H1 (cell line): ENCODE data around the gene LIG1. TPM values are rescaled to one million over a fixed set of nuclear protein-coding genes. Genes with fewer than 3 reads are reported as not detected.

Source experiments
- CTCF ChIA-PET: fragments of 300-600 bp; sonication (Branson Sonifier 250); formaldehyde crosslinking; loops from one replicate; lab custom pipeline; 2021; ENCODE audit not compliant: partially characterized antibody; lab: Charles Lee
- POLR2A ChIA-PET: fragments of 300-600 bp; sonication (Branson Sonifier 250); formaldehyde crosslinking; loops from one replicate; lab custom pipeline; 2021; ENCODE audit warnings: inconsistent platforms; ENCODE audit not compliant: partially characterized antibody; lab: Charles Lee
- DNase-seq, 2 experiments: peaks; one replicate each; pipeline versions ENCODE4 v3.0.0 to v3.0.0-alpha.2; 2010 to 2022; ENCODE audit warnings: low spot score in 2 of 2, low read depth in 1 of 2, mixed read lengths in 1 of 2
- FAIRE-seq: peaks from 2 replicates; lab custom pipeline; 2011; peaks lifted over from hg19 to GRCh38; lab: Jason Lieb, UNC
- H2AFZ ChIP-seq: 2 replicates; pipeline ENCODE4 v1.8.1; 2012; ENCODE audit warnings: low read length, inconsistent platforms
- H2AK5ac ChIP-seq: 2 replicates; pipeline ENCODE4 v1.6.1; 2013; ENCODE audit warnings: low read depth, low read length
- H2BK120ac ChIP-seq: replicated peaks from 2 replicates; pipeline ENCODE3; 2013; ENCODE audit warnings: low read depth, low read length, inconsistent platforms
- H2BK12ac ChIP-seq: 2 replicates; pipeline ENCODE4 v1.6.1; 2013; ENCODE audit warnings: low read depth, low read length
- H2BK15ac ChIP-seq: 2 replicates; pipeline ENCODE4 v1.6.1; 2013; ENCODE audit warnings: low read length
- H2BK20ac ChIP-seq: 2 replicates; pipeline ENCODE4 v1.6.1; 2013; ENCODE audit warnings: low read length
- H2BK5ac ChIP-seq: 2 replicates; pipeline ENCODE4 v1.6.1; 2013; ENCODE audit warnings: low read depth, low read length
- H3K14ac ChIP-seq: 2 replicates; pipeline ENCODE4 v1.6.1; 2013; ENCODE audit warnings: inconsistent platforms; ENCODE audit not compliant: insufficient read length
- H3K18ac ChIP-seq: 2 replicates; pipeline ENCODE4 v1.6.1; 2013; ENCODE audit warnings: low read length; ENCODE audit errors: extremely low read depth
- H3K23ac ChIP-seq: 2 replicates; pipeline ENCODE4 v1.6.1; 2013; ENCODE audit warnings: inconsistent platforms; ENCODE audit not compliant: insufficient read length
- H3K23me2 ChIP-seq: 2 replicates; pipeline ENCODE4 v1.6.1; 2013; ENCODE audit warnings: low read depth, low read length
- H3K27ac ChIP-seq: 2 replicates; pipeline ENCODE4 v1.6.1; 2011; ENCODE audit warnings: low read depth, low read length, inconsistent platforms
- H3K27me3 ChIP-seq, 4 experiments: replicated peaks in 1 of 4; 1 replicate in 1 of 4; 2 replicates in 3 of 4; pipeline versions ENCODE4 v1.6.1 to v1.8.1; 2011 to 2013; ENCODE audit warnings: low read length in 3 of 4, mild to moderate bottlenecking in 3 of 4, inconsistent platforms in 2 of 4, mixed read lengths in 2 of 4, moderate library complexity in 1 of 4; ENCODE audit not compliant: control insufficient read depth in 3 of 4, insufficient read depth in 3 of 4; ENCODE audit errors: extremely low read depth in 1 of 4
- H3K36me3 ChIP-seq, 4 experiments: 2 replicates each; pipeline versions ENCODE4 v1.6.1 to v1.8.1; 2011 to 2013; ENCODE audit warnings: mild to moderate bottlenecking in 4 of 4, low read length in 3 of 4, moderate library complexity in 2 of 4, control low read depth in 1 of 4, inconsistent platforms in 1 of 4; ENCODE audit not compliant: insufficient read depth in 4 of 4, control insufficient read depth in 2 of 4
- H3K4ac ChIP-seq: replicated peaks from 2 replicates; pipeline ENCODE3; 2013; ENCODE audit warnings: low read length, low read depth, mixed read lengths, inconsistent platforms; ENCODE audit not compliant: insufficient read length
- H3K4me1 ChIP-seq, 4 experiments: replicated peaks in 1 of 4; 1 replicate in 1 of 4; 2 replicates in 3 of 4; pipeline versions ENCODE4 v1.6.1 to v1.8.1; 2011 to 2013; ENCODE audit warnings: low read length in 3 of 4, inconsistent platforms in 2 of 4, mixed read lengths in 1 of 4; ENCODE audit not compliant: insufficient read depth in 4 of 4, control insufficient read depth in 3 of 4
- H3K4me2 ChIP-seq, 2 experiments: 2 replicates each; pipeline versions ENCODE4 v1.6.1 to v1.8.1; 2011 to 2013; ENCODE audit warnings: low read depth in 2 of 2, low read length in 2 of 2, control low read depth in 1 of 2, inconsistent platforms in 1 of 2, mild to moderate bottlenecking in 1 of 2; ENCODE audit not compliant: insufficient read depth in 1 of 2
- H3K4me3 ChIP-seq, 4 experiments: fragments of 200-600, 300-600 bp in 1 of 4; sonication (generic), shearing (Covaris generic), sonication (Bioruptor Twin) in 1 of 4; 2 replicates each; pipeline versions ENCODE4 v1.5.1 to v1.8.1; 2011 to 2016; ENCODE audit warnings: low read length in 4 of 4, low read depth in 3 of 4, control low read depth in 2 of 4, inconsistent platforms in 2 of 4, mild to moderate bottlenecking in 2 of 4, mixed read lengths in 1 of 4, moderate library complexity in 1 of 4; ENCODE audit not compliant: insufficient read depth in 2 of 4; ENCODE audit errors: extremely low read depth in 1 of 4
- H3K56ac ChIP-seq: replicated peaks from 2 replicates; pipeline ENCODE3; 2013; ENCODE audit warnings: low read depth, mild to moderate bottlenecking, mixed read lengths, low read length, inconsistent platforms; ENCODE audit not compliant: insufficient read length
- H3K79me1 ChIP-seq: 2 replicates; pipeline ENCODE4 v1.6.1; 2013; ENCODE audit warnings: low read depth, low read length, control low read depth
- H3K79me2 ChIP-seq, 2 experiments: 2 replicates each; pipeline versions ENCODE4 v1.6.1 to v1.8.1; 2012 to 2013; ENCODE audit warnings: low read length in 2 of 2, mild to moderate bottlenecking in 2 of 2, inconsistent platforms in 1 of 2; ENCODE audit not compliant: insufficient read depth in 2 of 2, control insufficient read depth in 1 of 2
- H3K9ac ChIP-seq, 4 experiments: replicated peaks in 1 of 4; 1 replicate in 1 of 4; 2 replicates in 3 of 4; pipeline versions ENCODE4 v1.6.1 to v1.8.1; 2011 to 2013; ENCODE audit warnings: low read depth in 3 of 4, low read length in 3 of 4, control low read depth in 2 of 4, mild to moderate bottlenecking in 2 of 4, moderate library complexity in 2 of 4, inconsistent platforms in 1 of 4; ENCODE audit errors: extremely low read depth in 1 of 4
- H3K9me3 ChIP-seq, 2 experiments: 2 replicates each; pipeline versions ENCODE4 v1.6.1 to v1.8.1; 2012 to 2013; ENCODE audit warnings: mild to moderate bottlenecking in 2 of 2, moderate library complexity in 2 of 2, control low read depth in 1 of 2, inconsistent platforms in 1 of 2, low read depth in 1 of 2, low read length in 1 of 2, mixed read lengths in 1 of 2; ENCODE audit not compliant: insufficient read depth in 2 of 2
- H4K20me1 ChIP-seq, 2 experiments: replicated peaks in 1 of 2; 2 replicates each; pipeline versions ENCODE3 to v1.8.1; 2011 to 2013; ENCODE audit warnings: inconsistent platforms in 2 of 2, low read length in 2 of 2, mild to moderate bottlenecking in 1 of 2; ENCODE audit not compliant: insufficient read depth in 2 of 2, control insufficient read depth in 1 of 2
- H4K5ac ChIP-seq: 2 replicates; pipeline ENCODE4 v1.6.1; 2013; ENCODE audit warnings: low read length, low read depth, mixed read lengths, inconsistent platforms; ENCODE audit not compliant: insufficient read length
- H4K8ac ChIP-seq: 2 replicates; pipeline ENCODE4 v1.8.0; 2013; ENCODE audit warnings: mild to moderate bottlenecking, moderate library complexity, low read length, inconsistent platforms; ENCODE audit not compliant: insufficient read depth; ENCODE audit errors: extremely low read depth
- H4K91ac ChIP-seq: replicated peaks from 2 replicates; pipeline ENCODE3; 2013; ENCODE audit warnings: low read length, mixed read lengths, inconsistent platforms; ENCODE audit not compliant: insufficient read length
- CHD2 ChIP-seq: IDR thresholded peaks from 2 replicates; pipeline ENCODE4 v1.6.1; 2012; ENCODE audit warnings: low read length, improper control_type of control experiment
- GABPA ChIP-seq: IDR thresholded peaks from 2 replicates; pipeline ENCODE4 v1.6.1; 2011; ENCODE audit warnings: mild to moderate bottlenecking, low read length, moderate library complexity, borderline replicate concordance; ENCODE audit not compliant: insufficient read depth
- POLR2AphosphoS5 ChIP-seq: IDR thresholded peaks from 2 replicates; pipeline ENCODE4 v1.6.1; 2011; ENCODE audit warnings: low read depth, low read length
- RNF2 ChIP-seq: fragments of 200-900, 300-1000 bp; sonication (generic); IDR thresholded peaks from 2 replicates; pipeline ENCODE4 v1.7.1; 2016; ENCODE audit warnings: borderline replicate concordance, low read depth, mild to moderate bottlenecking, antibody characterized with exemption, low read length; ENCODE audit not compliant: poor library complexity, severe bottlenecking; ENCODE audit errors: missing control alignments
- SIRT6 ChIP-seq: IDR thresholded peaks from one replicate; pipeline ENCODE4 v1.7.1; 2012; ENCODE audit warnings: low read length, inconsistent platforms
- SUZ12 ChIP-seq: fragments of 200-600 bp; sonication (generic); IDR thresholded peaks from 2 replicates; pipeline ENCODE4 v1.6.1; 2012; ENCODE audit warnings: mild to moderate bottlenecking, inconsistent platforms, low read length, moderate library complexity, mixed read lengths
- ZNF274 ChIP-seq: IDR thresholded peaks from 2 replicates; pipeline ENCODE4 v1.7.0; 2012; ENCODE audit warnings: low read length, borderline replicate concordance; ENCODE audit errors: extremely low read depth
- WGBS, 2 experiments: shearing (Covaris generic) in 1 of 2; methylation state at CpG; one replicate each; pipeline versions ENCODE4 v1.1.6 to v1.1.7; 2013 to 2015; ENCODE audit warnings: low lambda C conversion rate in 2 of 2, mixed read lengths in 2 of 2, inconsistent platforms in 1 of 2, low coverage in 1 of 2, missing lambda C conversion rate in 1 of 2; ENCODE audit not compliant: insufficient replicate concordance in 2 of 2, insufficient coverage in 1 of 2, insufficient read length in 1 of 2; ENCODE audit errors: extremely low coverage in 1 of 2, missing lambda C conversion rate in 1 of 2; 5-methylcytosine and 5-hydroxymethylcytosine counted together
- polyA plus RNA-seq, 7 experiments: library from polyadenylated mRNA; depleted of rRNA in 3 of 7; stranded (reverse) in 5 of 7; unstranded in 2 of 7; fragments of >200 nt in 5 of 7; fragments of 200-250 nt in 2 of 7; gene quantifications; 1 replicate in 5 of 7; 2 replicates in 1 of 7; 4 replicates in 1 of 7; pipeline versions ENCODE4 v1.2.1 to v1.2.3, GENCODE V29; 2011 to 2013; ENCODE audit warnings: missing spikeins in 2 of 7, mixed read lengths in 2 of 7
- total RNA-seq: library from RNA; stranded (reverse); fragmentation: NEBNext Ultra II Directional; extraction: Animal tissue kit (Norgen Biotek cat#: 25700); gene quantifications from 2 replicates; pipeline ENCODE4 v1.2.1, GENCODE V29; 2021
- TF ChIP-seq, protein P1 (sequence below), 3 experiments: IDR thresholded peaks; 1 replicate in 2 of 3; 2 replicates in 1 of 3; pipeline versions ENCODE4 v1.5.1 to v1.6.1; 2011; ENCODE audit warnings: low read length in 3 of 3, mild to moderate bottlenecking in 3 of 3, inconsistent platforms in 2 of 3, low read depth in 1 of 3, moderate library complexity in 1 of 3; ENCODE audit not compliant: insufficient read depth in 1 of 3; ENCODE audit errors: control extremely low read depth in 1 of 3
- TF ChIP-seq, protein P2 (sequence below): IDR thresholded peaks from 2 replicates; pipeline ENCODE4 v1.6.1; 2012; ENCODE audit warnings: low read length, inconsistent platforms

Gene LIG1
- total and polyA plus RNA-seq, 2 of the 8 experiments (the other 6 are each of a cell fraction or from before 2014, with no cell fraction given) = 67.6 to 113 TPM

DNA sequence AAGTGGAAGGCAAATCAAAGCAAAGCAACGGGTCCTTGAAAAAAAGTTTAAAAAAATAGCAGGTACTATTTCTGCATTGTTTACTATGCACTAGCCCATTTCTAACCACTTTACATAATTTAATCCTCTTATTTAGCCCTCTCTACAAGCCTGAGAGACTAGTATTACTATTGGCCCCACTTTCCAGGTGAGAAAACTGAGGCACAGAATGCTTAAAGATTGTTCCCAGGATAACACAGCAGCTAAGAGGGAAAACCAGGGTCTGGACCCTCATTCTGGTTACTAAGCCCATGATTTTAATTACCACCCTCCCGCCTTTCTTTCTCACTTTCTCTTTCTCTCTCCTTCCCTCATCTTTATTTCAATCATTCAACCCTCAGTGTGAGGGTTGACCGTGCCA, 6.1 kb upstream of the LIG1 start:
- H3K18ac ChIP-seq = no peak overlapping the region
- no peak overlapping the region for H3K9ac ChIP-seq
- no peak overlapping the region for H4K5ac ChIP-seq
- H3K27me3 ChIP-seq = no peaks in the 10 kb centered on the region
- no peak overlapping the region for H3K4ac ChIP-seq
- no peak overlapping the region for H3K27ac ChIP-seq
- DNase-seq (no peak), FAIRE-seq (no peak)
- H3K4me3 ChIP-seq = no peak overlapping the region
- H4K20me1 ChIP-seq = peaks cover 0 to 2% of the 10 kb centered on the region in 2 experiments
- 97 to 100% methylated on average over 1 to 2 of the region's 3 CpGs for WGBS, 2 experiments
- no peak overlapping the region for H3K23ac ChIP-seq
- CTCF ChIA-PET = interaction anchor here (1.1 to 1.3 kb wide), 2 partner anchors 18 to 21 kb away, joined by 3 read pairs; no protein-coding TSS in a partner anchor
- POLR2A ChIA-PET = interaction anchor here (1.3 kb wide), 1 partner anchor 8 kb away, joined by 3 read pairs; no protein-coding TSS in a partner anchor
- H3K56ac ChIP-seq = no peak overlapping the region
- H3K79me1 ChIP-seq = peaks cover 2% of the 10 kb centered on the region; the same call in 1 of the 2 replicates
- H3K14ac ChIP-seq = no peak overlapping the region
- H3K23me2 ChIP-seq = peaks cover 2% of the 10 kb centered on the region; the same call in 1 of the 2 replicates
- no peak overlapping the region for H2BK15ac ChIP-seq
- H3K79me2 ChIP-seq = peaks cover 0 to 5% of the 10 kb centered on the region in 2 experiments; a peak in 2 of 4 replicates
- H2BK12ac ChIP-seq = no peak overlapping the region
- no peak overlapping the region for H2BK120ac ChIP-seq
- H3K4me2 ChIP-seq = no peak overlapping the region
- H3K9me3 ChIP-seq = peaks cover 2 to 3% of the 10 kb centered on the region in 2 experiments
- peaks cover 2 to 25% (median 23%) of the 10 kb centered on the region in 4 experiments for H3K36me3 ChIP-seq
- no peak overlapping the region for H2BK5ac ChIP-seq
- H4K8ac ChIP-seq = no peak overlapping the region
- H2AK5ac ChIP-seq = no peak overlapping the region
- peaks cover 0 to 4% (median under 1%) of the 10 kb centered on the region in 4 experiments; a peak in 4 of 7 replicates for H3K4me1 ChIP-seq
- H2BK20ac ChIP-seq = no peak overlapping the region
- H2AFZ ChIP-seq = no peak overlapping the region
- no peak overlapping the region for H4K91ac ChIP-seq
- TF ChIP-seq SIRT6 (no peak), ZNF274 (no peak), GABPA (no peak), RNF2 (no peak), CHD2 (no peak), SUZ12 (no peak), POLR2AphosphoS5 (no peak)
- TF ChIP-seq, protein P1, sequence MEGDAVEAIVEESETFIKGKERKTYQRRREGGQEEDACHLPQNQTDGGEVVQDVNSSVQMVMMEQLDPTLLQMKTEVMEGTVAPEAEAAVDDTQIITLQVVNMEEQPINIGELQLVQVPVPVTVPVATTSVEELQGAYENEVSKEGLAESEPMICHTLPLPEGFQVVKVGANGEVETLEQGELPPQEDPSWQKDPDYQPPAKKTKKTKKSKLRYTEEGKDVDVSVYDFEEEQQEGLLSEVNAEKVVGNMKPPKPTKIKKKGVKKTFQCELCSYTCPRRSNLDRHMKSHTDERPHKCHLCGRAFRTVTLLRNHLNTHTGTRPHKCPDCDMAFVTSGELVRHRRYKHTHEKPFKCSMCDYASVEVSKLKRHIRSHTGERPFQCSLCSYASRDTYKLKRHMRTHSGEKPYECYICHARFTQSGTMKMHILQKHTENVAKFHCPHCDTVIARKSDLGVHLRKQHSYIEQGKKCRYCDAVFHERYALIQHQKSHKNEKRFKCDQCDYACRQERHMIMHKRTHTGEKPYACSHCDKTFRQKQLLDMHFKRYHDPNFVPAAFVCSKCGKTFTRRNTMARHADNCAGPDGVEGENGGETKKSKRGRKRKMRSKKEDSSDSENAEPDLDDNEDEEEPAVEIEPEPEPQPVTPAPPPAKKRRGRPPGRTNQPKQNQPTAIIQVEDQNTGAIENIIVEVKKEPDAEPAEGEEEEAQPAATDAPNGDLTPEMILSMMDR (IDR thresholded peaks at IDR 0.05; ENCODE audit: control extremely low read depth in 1 of 3, insufficient read depth in 1 of 3, low read depth in 1 of 3, low read length in 3 of 3) = no peak
- TF ChIP-seq, protein P2, sequence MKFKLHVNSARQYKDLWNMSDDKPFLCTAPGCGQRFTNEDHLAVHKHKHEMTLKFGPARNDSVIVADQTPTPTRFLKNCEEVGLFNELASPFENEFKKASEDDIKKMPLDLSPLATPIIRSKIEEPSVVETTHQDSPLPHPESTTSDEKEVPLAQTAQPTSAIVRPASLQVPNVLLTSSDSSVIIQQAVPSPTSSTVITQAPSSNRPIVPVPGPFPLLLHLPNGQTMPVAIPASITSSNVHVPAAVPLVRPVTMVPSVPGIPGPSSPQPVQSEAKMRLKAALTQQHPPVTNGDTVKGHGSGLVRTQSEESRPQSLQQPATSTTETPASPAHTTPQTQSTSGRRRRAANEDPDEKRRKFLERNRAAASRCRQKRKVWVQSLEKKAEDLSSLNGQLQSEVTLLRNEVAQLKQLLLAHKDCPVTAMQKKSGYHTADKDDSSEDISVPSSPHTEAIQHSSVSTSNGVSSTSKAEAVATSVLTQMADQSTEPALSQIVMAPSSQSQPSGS = no peak
